Stomach (tissue), 9 donors: Measurements from ENCODE around the gene PDZK1IP1. TPM values are rescaled to one million over a fixed set of nuclear protein-coding genes. Genes with fewer than 3 reads are reported as not detected.

Source experiments
- DNase-seq, 2 donors: peaks; one replicate each; pipeline versions ENCODE4 v3.0.0 to v3.0.0-alpha.2; 2013 to 2019
- H3K27ac ChIP-seq, 5 donors: fragments of 200-600 bp in 4 of 5; sonication (generic) in 4 of 5; one replicate each; pipeline ENCODE4 v1.5.1; 2013 to 2019; ENCODE audit warnings: mild to moderate bottlenecking in 1 of 5, moderate library complexity in 1 of 5
- H3K27me3 ChIP-seq, 3 donors: fragments of 200-600 bp; sonication (generic); one replicate each; pipeline ENCODE4 v1.5.1; 2017 to 2019; ENCODE audit warnings: mixed run types in 1 of 3
- H3K36me3 ChIP-seq, 4 donors: fragments of 200-600 bp; sonication (generic); 1 replicate in 3 of 4; 2 replicates in 1 of 4; pipeline ENCODE4 v1.5.1; 2016 to 2019
- H3K4me1 ChIP-seq, 4 donors: fragments of 200-600 bp; sonication (generic); one replicate each; pipeline ENCODE4 v1.5.1; 2016 to 2019
- H3K4me3 ChIP-seq, 4 donors: fragments of 200-600 bp; sonication (generic) in 3 of 4; one replicate each; pipeline ENCODE4 v1.5.1; 2016 to 2019; ENCODE audit warnings: mild to moderate bottlenecking in 1 of 4
- H3K9me3 ChIP-seq, 4 donors: fragments of 200-600 bp; sonication (generic); one replicate each; pipeline ENCODE4 v1.5.1; 2016 to 2019
- EP300 ChIP-seq: sonication (generic); formaldehyde crosslinking; IDR thresholded peaks from one replicate; pipeline ENCODE4 v1.6.1; 2017; ENCODE audit warnings: antibody characterized with exemption
- POLR2A ChIP-seq, 4 donors: fragments of 450-650 bp; IDR thresholded peaks; one replicate each; pipeline ENCODE4 v1.6.1; 2016; ENCODE audit warnings: antibody characterized with exemption in 4 of 4, control low read depth in 2 of 4, mild to moderate bottlenecking in 1 of 4, moderate library complexity in 1 of 4
- POLR2AphosphoS5 ChIP-seq, 3 donors: sonication (generic); formaldehyde crosslinking; IDR thresholded peaks; one replicate each; pipeline ENCODE4 v1.6.1; 2016; ENCODE audit warnings: antibody characterized with exemption in 3 of 3
- WGBS, 5 donors: extraction: QIAGEN DNeasy Blood & Tissue Kit in 3 of 5; methylation state at CpG; one replicate each; pipeline versions ENCODE4 v1.1.5 to v1.1.7; 2013 to 2018; 5-methylcytosine and 5-hydroxymethylcytosine counted together
- intact Hi-C: fragments of 100-400 bp; cut with DNase I; formaldehyde crosslinking; loops from one replicate; pipeline ENCODE4 v1.15.1; 2023; ENCODE audit warnings: low total_unique reads
- polyA plus RNA-seq, 3 donors: library from polyadenylated mRNA; stranded (reverse); fragments of 200-250 nt; gene quantifications; one replicate each; pipeline ENCODE4 v1.2.3, GENCODE V29; 2013
- total RNA-seq, 5 donors: library from RNA; depleted of rRNA; stranded (reverse); fragments of >200 nt; gene quantifications; one replicate each; pipeline versions ENCODE4 v1.1.0 to v1.2.3, GENCODE V29; 2014 to 2016
- TF ChIP-seq, protein P1 (sequence below), 7 experiments: fragments of 450-650 bp in 4 of 7; fragments of 200-600 bp in 3 of 7; sonication (generic) in 3 of 7; IDR thresholded peaks; one replicate each; pipeline ENCODE4 v1.5.1; 2016 to 2019; ENCODE audit warnings: antibody characterized with exemption in 7 of 7, control low read depth in 2 of 7, mild to moderate bottlenecking in 1 of 7
- donor health status: healthy with polysubstance abuse.
- donor health status: Bipolar disorder and iron deficiency.
- donor health status: healthy.

PDZK1IP1 gene
- total and polyA plus RNA-seq, 8 donors: 0.87 to 292 (median 130) TPM; not detected in 1

DNA sequence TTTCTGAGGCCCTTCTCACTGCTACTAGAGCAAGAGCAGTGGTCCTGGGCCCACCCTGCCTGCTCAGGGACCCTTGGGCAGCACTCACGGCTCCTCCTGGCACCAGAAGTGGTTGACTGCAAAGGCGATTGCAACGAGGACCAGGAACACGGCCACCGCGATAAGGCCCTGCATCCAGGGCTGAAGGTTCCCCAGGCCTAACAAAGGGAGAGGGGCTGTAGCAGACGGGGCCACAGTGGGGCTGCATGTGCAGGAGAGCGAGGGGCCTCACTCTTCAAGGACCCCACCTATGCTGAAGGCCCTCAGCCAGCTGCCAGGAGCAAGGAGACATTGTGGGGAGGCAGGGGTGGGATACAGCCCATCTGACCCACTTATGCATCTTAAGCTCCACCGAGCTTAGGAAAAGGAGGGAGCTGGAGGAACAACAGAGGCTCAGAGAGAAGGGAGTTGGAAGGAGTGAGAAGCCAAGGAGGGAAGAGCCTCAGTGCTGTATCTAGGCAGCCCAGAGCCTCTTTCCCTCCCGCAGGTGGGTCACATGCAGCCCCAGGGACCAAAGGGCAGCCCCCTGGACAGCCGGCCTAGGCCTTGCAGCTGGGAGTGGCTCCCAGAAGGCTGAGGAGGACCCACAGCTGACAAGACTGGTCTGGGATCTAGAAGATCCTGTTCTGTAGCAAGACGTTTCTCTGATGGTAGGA, 2.5 kb downstream of the PDZK1IP1 start:
- intact Hi-C loops: loop anchor here (10.0 kb wide), 2 partner anchors 77 to 517 kb away; no protein-coding TSS in a partner anchor
- H3K27me3 ChIP-seq: peaks cover 0 to under 1% (median 0%) of the 10 kb centered on the region in 3 donors

DNA sequence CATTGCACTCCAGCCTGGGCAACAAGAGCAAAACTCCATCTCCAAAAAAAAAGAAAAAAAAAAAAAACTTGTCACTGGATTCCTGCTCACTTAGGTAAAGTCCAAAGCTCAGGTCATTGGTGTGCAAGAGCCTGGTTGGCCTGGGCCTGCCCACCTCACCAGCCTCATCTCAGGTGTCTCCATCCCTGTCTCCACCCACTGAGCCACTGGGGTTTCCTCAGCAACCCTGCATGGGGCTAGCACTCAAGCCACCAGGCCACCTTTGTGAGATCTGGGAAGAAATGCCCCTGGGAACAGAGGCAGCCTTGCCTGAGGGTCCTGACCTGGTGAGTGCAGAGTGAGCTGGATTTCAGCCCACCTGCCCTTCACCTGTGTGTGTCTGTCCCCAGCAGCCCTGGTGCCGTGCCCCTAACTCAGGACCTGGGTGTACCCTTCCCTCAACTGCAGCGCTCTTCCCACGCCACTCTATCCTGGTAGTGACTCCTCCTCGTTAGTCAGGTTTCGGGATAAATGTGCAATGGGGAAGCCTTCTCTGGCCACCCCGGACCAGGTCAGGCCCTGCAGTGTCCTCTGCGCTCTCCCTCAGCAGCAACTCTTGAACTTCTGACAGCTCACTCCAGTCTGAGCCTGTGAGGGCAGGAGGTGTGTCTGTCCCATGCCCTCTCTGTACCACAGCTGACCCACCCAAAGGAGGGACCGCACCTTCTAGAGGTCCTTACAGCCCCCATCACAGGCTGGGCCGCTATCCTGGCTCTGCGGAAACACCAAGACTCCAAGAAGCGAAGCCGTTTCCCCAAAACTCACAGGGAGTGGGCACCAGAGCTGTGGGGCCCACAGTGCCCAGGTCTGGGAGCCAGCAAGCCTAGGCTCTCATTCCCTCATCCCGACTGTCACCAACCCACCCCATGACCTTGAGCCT, 3.3 kb downstream of the PDZK1IP1 start:
- no peak overlapping the region for H3K27ac ChIP-seq
- peak overlapping the region in 1 of 4 donors; percentile 47 for H3K4me3 ChIP-seq
- WGBS, 5 donors: 93 to 96% (median 96%) methylated on average over 8 to 13 of the region's 13 CpGs
- no peaks in the 10 kb centered on the region for H3K9me3 ChIP-seq
- DNase-seq: peak in 1 of 2 donors; percentile 20
- no peak for TF ChIP-seq POLR2A (IDR thresholded peaks at IDR 0.05)
- no peak for TF ChIP-seq EP300
- TF ChIP-seq POLR2AphosphoS5 (IDR thresholded peaks at IDR 0.05): no peak
- TF ChIP-seq, protein P1, sequence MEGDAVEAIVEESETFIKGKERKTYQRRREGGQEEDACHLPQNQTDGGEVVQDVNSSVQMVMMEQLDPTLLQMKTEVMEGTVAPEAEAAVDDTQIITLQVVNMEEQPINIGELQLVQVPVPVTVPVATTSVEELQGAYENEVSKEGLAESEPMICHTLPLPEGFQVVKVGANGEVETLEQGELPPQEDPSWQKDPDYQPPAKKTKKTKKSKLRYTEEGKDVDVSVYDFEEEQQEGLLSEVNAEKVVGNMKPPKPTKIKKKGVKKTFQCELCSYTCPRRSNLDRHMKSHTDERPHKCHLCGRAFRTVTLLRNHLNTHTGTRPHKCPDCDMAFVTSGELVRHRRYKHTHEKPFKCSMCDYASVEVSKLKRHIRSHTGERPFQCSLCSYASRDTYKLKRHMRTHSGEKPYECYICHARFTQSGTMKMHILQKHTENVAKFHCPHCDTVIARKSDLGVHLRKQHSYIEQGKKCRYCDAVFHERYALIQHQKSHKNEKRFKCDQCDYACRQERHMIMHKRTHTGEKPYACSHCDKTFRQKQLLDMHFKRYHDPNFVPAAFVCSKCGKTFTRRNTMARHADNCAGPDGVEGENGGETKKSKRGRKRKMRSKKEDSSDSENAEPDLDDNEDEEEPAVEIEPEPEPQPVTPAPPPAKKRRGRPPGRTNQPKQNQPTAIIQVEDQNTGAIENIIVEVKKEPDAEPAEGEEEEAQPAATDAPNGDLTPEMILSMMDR (IDR thresholded peaks at IDR 0.05): no peak
- intact Hi-C loops: loop anchor here (10.0 kb wide), 2 partner anchors 78 to 518 kb away; no protein-coding TSS in a partner anchor
- peaks cover 15 to 64% (median 26%) of the 10 kb centered on the region in 4 donors for H3K4me1 ChIP-seq
- H3K27me3 ChIP-seq: peaks cover 0 to 7% (median 3%) of the 10 kb centered on the region in 3 donors
- no peaks in the 10 kb centered on the region for H3K36me3 ChIP-seq

More for the DNA sequence above, 2.5 kb downstream of the PDZK1IP1 start:
- peaks cover 19 to 64% (median 29%) of the 10 kb centered on the region in 4 donors for H3K4me1 ChIP-seq
- peak in 1 of 2 donors; percentile 21 for DNase-seq
- H3K9me3 ChIP-seq: no peaks in the 10 kb centered on the region
- TF ChIP-seq EP300 (no peak), POLR2AphosphoS5 (IDR thresholded peaks at IDR 0.05) (no peak), POLR2A (IDR thresholded peaks at IDR 0.05) (no peak)
- TF ChIP-seq, protein P1 (IDR thresholded peaks at IDR 0.05): no peak
- peak overlapping the region in 2 of 4 donors; percentile 25 to 47 for H3K4me3 ChIP-seq
- 83 to 89% (median 86%) methylated on average over 12 of the region's 12 CpGs for WGBS, 5 donors
- H3K36me3 ChIP-seq: no peaks in the 10 kb centered on the region
- peak overlapping the region in 2 of 5 donors; percentile 12 to 84 for H3K27ac ChIP-seq

DNA sequence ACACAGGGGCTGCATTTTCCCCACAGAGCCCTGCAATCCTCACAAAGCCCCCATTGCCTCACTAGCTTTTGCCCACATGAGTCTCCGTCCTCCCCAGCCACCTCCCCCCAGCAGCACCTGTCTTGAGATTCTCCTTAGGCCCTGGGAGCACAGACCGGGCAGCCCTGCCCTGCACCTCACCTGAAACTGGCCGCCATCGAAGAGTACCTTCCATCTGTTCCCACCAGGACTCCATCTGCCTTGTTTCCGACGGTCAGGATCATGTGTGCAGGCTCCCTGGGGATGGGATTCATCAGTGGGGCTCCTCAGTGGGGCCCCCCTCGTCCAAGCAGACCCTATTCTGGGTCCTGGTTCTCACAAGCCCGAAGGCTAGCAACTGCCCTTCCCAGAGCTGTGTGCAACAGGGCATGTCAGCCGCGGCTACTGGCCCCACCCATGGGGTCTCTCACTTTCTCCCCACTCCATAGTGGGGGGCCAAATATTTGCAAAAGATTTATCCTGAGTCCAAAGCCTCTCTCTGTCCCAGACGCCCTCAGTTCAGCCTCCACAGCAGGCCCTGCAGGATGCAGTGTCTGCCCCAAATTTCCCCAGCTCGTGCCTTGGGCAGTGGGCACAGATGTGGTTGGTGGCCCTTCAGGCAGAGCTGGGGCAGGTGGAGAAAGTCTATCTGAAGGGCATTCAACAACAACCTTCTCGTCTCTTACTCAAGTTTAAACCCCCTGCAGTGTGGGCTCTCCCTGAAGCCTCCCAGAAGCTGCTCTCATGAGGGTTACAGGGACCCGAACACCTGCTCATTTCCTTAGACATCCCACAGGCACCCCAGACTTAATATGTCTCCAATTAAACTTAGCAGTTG, 4.8 kb downstream of the PDZK1IP1 start:
- no peak overlapping the region for H3K27ac ChIP-seq
- WGBS, 5 donors: 86 to 89% (median 86%) methylated on average over 11 to 14 of the region's 14 CpGs
- peak in 1 of 2 donors; percentile 10 for DNase-seq
- peak overlapping the region in 1 of 4 donors; percentile 1 for H3K4me3 ChIP-seq
- peaks cover 16 to 64% (median 22%) of the 10 kb centered on the region in 4 donors for H3K4me1 ChIP-seq
- H3K36me3 ChIP-seq: no peaks in the 10 kb centered on the region
- peaks cover 0 to 17% (median 9%) of the 10 kb centered on the region in 3 donors for H3K27me3 ChIP-seq
- H3K9me3 ChIP-seq: no peaks in the 10 kb centered on the region
- TF ChIP-seq EP300: no peak
- no peak for TF ChIP-seq POLR2AphosphoS5 (IDR thresholded peaks at IDR 0.05)
- TF ChIP-seq, protein P1 (IDR thresholded peaks at IDR 0.05): no peak
- no peak for TF ChIP-seq POLR2A (IDR thresholded peaks at IDR 0.05)
- intact Hi-C loops: loop anchor here (10.0 kb wide), 2 partner anchors 80 to 520 kb away; no protein-coding TSS in a partner anchor
